Tibial nerve (tissue), 3 donors: ENCODE measurements around the gene TAPT1.

Experiments used
- POLR2A ChIP-seq, 2 donors: fragments of 450-650 bp; IDR thresholded peaks; one replicate each; pipeline ENCODE4 v1.6.1; 2017; ENCODE audit warnings: antibody characterized with exemption in 2 of 2, mild to moderate bottlenecking in 2 of 2, moderate library complexity in 2 of 2
- TF ChIP-seq, protein P1 (sequence below), 5 experiments: fragments of 200-600 bp in 3 of 5; fragments of 450-650 bp in 2 of 5; sonication (generic) in 3 of 5; IDR thresholded peaks; one replicate each; pipeline ENCODE4 v1.5.1; 2016 to 2019; ENCODE audit warnings: antibody characterized with exemption in 5 of 5, mild to moderate bottlenecking in 3 of 5, moderate library complexity in 2 of 5

DNA sequence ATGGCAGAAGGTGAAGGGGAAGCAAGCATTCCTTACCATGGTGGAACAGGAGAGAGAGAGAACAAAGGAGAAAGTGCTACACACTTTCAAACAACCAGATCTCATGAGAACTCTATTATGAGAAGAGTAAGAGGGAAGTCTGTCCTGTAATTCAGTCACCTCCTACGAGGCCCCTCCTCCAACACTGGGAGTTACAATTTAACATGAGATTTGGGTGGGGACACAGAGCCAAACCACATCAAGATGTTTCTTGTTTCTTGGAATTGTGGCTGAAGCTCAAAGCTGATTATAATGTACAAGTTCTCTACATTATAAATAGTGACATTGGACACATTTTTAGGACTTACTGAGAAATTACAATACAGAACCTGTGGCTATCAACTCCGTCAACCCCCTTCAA lies 29.5 kb upstream of the TAPT1 start:
- TF ChIP-seq, protein P1, sequence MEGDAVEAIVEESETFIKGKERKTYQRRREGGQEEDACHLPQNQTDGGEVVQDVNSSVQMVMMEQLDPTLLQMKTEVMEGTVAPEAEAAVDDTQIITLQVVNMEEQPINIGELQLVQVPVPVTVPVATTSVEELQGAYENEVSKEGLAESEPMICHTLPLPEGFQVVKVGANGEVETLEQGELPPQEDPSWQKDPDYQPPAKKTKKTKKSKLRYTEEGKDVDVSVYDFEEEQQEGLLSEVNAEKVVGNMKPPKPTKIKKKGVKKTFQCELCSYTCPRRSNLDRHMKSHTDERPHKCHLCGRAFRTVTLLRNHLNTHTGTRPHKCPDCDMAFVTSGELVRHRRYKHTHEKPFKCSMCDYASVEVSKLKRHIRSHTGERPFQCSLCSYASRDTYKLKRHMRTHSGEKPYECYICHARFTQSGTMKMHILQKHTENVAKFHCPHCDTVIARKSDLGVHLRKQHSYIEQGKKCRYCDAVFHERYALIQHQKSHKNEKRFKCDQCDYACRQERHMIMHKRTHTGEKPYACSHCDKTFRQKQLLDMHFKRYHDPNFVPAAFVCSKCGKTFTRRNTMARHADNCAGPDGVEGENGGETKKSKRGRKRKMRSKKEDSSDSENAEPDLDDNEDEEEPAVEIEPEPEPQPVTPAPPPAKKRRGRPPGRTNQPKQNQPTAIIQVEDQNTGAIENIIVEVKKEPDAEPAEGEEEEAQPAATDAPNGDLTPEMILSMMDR (IDR thresholded peaks at IDR 0.05) = no peak
- TF ChIP-seq POLR2A (IDR thresholded peaks at IDR 0.05) = no peak
